ENCODE measurements around the gene CCDC7. TPM values are rescaled to one million over a fixed set of nuclear protein-coding genes. Genes with fewer than 3 reads are reported as not detected.
"Not testable (repeated sequence)": the region's sequence is repeated elsewhere in the genome, so short reads cannot be mapped to it uniquely, and the experiment has no call there.

The CCDC7 gene
- total RNA-seq, 1 experiment from 2014 or later = 1.2 TPM

- Histone ChIP-seq H3K27me3 (replicated peaks; ENCODE audit: control insufficient read depth, insufficient read depth, low read length) (no peaks in the 10 kb centered on the region), H3K9me3 (no peaks in the 10 kb centered on the region), H3K4me1 (peaks cover 12% of the 10 kb centered on the region), H3K36me3 (ENCODE audit: control insufficient read depth, insufficient read depth, low read length) (peaks cover 2% of the 10 kb centered on the region), H3K4me3 (ENCODE audit: low read depth, low read length) (no peak overlapping the region)
- ChIA-PET POLR2A (no interaction called here), CTCF (no interaction called here)
- intact Hi-C loops (cut with micrococcal nuclease; ENCODE audit: unreplicated experiment) = loop anchor here (5.0 kb wide), 1 partner anchor 102 kb away; no protein-coding TSS in a partner anchor
- Mint-ChIP-seq H3K27me3 (ENCODE audit: insufficient read depth, unreplicated experiment) (no peaks in the 10 kb centered on the region), H3K9me3 (ENCODE audit: unreplicated experiment) (no peaks in the 10 kb centered on the region), H3K4me3 (ENCODE audit: unreplicated experiment) (no peak overlapping the region), H3K27ac (ENCODE audit: unreplicated experiment) (no peak overlapping the region), H3K4me1 (ENCODE audit: low read depth, unreplicated experiment) (no peaks in the 10 kb centered on the region), H3K36me3 (ENCODE audit: insufficient read depth, unreplicated experiment) (peaks cover 72% of the 10 kb centered on the region)
- TF ChIP-seq CTCF (IDR thresholded peaks at IDR 0.05; ENCODE audit: insufficient read depth in 1 of 2, low read depth in 1 of 2, low read length in 1 of 2, severe bottlenecking in 1 of 2, unreplicated experiment in 1 of 2) = no peak
- no TSS peak for BruUV-seq (replicated peaks)
- DNase-seq = no peak
Measured at GRCh38 chr10:32905466-32905865, 459.5 kb downstream of the CCDC7 start.

GRCh38 chr10:32906595-32906994 is 460.7 kb downstream of the CCDC7 start:
- no peaks in the 10 kb centered on the region for H3K27me3 ChIP-seq (replicated peaks; ENCODE audit: control insufficient read depth, insufficient read depth, low read length)
- TF ChIP-seq CTCF (IDR thresholded peaks at IDR 0.05; ENCODE audit: insufficient read depth in 1 of 2, low read depth in 1 of 2, low read length in 1 of 2, severe bottlenecking in 1 of 2, unreplicated experiment in 1 of 2) = no peak
- Mint-ChIP-seq H3K4me3 (ENCODE audit: unreplicated experiment) (no peak overlapping the region), H3K4me1 (ENCODE audit: low read depth, unreplicated experiment) (peaks cover 3% of the 10 kb centered on the region), H3K9me3 (ENCODE audit: unreplicated experiment) (no peaks in the 10 kb centered on the region), H3K27ac (ENCODE audit: unreplicated experiment) (no peak overlapping the region), H3K36me3 (ENCODE audit: insufficient read depth, unreplicated experiment) (peaks cover 76% of the 10 kb centered on the region), H3K27me3 (ENCODE audit: insufficient read depth, unreplicated experiment) (no peaks in the 10 kb centered on the region)
- intact Hi-C loops (cut with micrococcal nuclease; ENCODE audit: unreplicated experiment) = loop anchor here (5.0 kb wide), 1 partner anchor 101 kb away; no protein-coding TSS in a partner anchor
- H3K4me3 ChIP-seq (ENCODE audit: low read depth, low read length) = no peak overlapping the region
- POLR2A ChIA-PET = interaction anchor here (0.5 kb wide), 1 partner anchor 26 kb away, joined by 3 read pairs; no protein-coding TSS in a partner anchor
- no peak for DNase-seq
- CTCF ChIA-PET = no interaction called here
- H3K9me3 ChIP-seq = no peaks in the 10 kb centered on the region
- no TSS peak for BruUV-seq (replicated peaks)
- H3K4me1 ChIP-seq = peaks cover 16% of the 10 kb centered on the region
- H3K36me3 ChIP-seq (ENCODE audit: control insufficient read depth, insufficient read depth, low read length) = peaks cover 2% of the 10 kb centered on the region

- H3K27ac Mint-ChIP-seq (ENCODE audit: unreplicated experiment) = no peak overlapping the region
- H3K4me3 Mint-ChIP-seq (ENCODE audit: unreplicated experiment) = no peak overlapping the region
- no peaks in the 10 kb centered on the region for H3K27me3 Mint-ChIP-seq (ENCODE audit: insufficient read depth, unreplicated experiment)
- intact Hi-C loops (cut with micrococcal nuclease; ENCODE audit: unreplicated experiment) = loop anchor here (5.0 kb wide), 1 partner anchor 98 kb away; no protein-coding TSS in a partner anchor
- Histone ChIP-seq H3K27me3 (replicated peaks; ENCODE audit: control insufficient read depth, insufficient read depth, low read length) (no peaks in the 10 kb centered on the region), H3K4me1 (peaks cover 16% of the 10 kb centered on the region), H3K4me3 (ENCODE audit: low read depth, low read length) (no peak overlapping the region), H3K36me3 (ENCODE audit: control insufficient read depth, insufficient read depth, low read length) (no peaks in the 10 kb centered on the region; the same call in 1 of the 2 replicates), H3K9me3 (no peaks in the 10 kb centered on the region)
- POLR2A ChIA-PET = no interaction called here
- BruUV-seq (replicated peaks) = no TSS peak
- H3K36me3 Mint-ChIP-seq (ENCODE audit: insufficient read depth, unreplicated experiment) = peaks cover 73% of the 10 kb centered on the region
- DNase-seq = no peak
- TF ChIP-seq CTCF (IDR thresholded peaks at IDR 0.05; ENCODE audit: insufficient read depth in 1 of 2, low read depth in 1 of 2, low read length in 1 of 2, severe bottlenecking in 1 of 2, unreplicated experiment in 1 of 2) = no peak
- H3K9me3 Mint-ChIP-seq (ENCODE audit: unreplicated experiment) = no peaks in the 10 kb centered on the region
- peaks cover 9% of the 10 kb centered on the region for H3K4me1 Mint-ChIP-seq (ENCODE audit: low read depth, unreplicated experiment)
- CTCF ChIA-PET = interaction anchor here (1.9 kb wide), 1 partner anchor 100 kb away, joined by 5 read pairs; no protein-coding TSS in a partner anchor
Measured at GRCh38 chr10:32909456-32909855, 463.5 kb downstream of the CCDC7 start.

GRCh38 chr10:32909970-32910369 is 464.0 kb downstream of the CCDC7 start:
- peaks cover 75% of the 10 kb centered on the region for H3K36me3 Mint-ChIP-seq (ENCODE audit: insufficient read depth, unreplicated experiment)

More at GRCh38 chr10:32909970-32910369, 464.0 kb downstream of the CCDC7 start:
- H3K4me3 Mint-ChIP-seq (ENCODE audit: unreplicated experiment); H3K9me3 Mint-ChIP-seq (ENCODE audit: unreplicated experiment); H3K4me3 ChIP-seq (ENCODE audit: low read depth, low read length); POLR2A ChIA-PET; BruUV-seq (replicated peaks); H3K36me3 ChIP-seq (ENCODE audit: control insufficient read depth, insufficient read depth, low read length); H3K27ac Mint-ChIP-seq (ENCODE audit: unreplicated experiment); H3K27me3 Mint-ChIP-seq (ENCODE audit: insufficient read depth, unreplicated experiment); H3K27me3 ChIP-seq (replicated peaks; ENCODE audit: control insufficient read depth, insufficient read depth, low read length); H3K9me3 ChIP-seq; H3K4me1 Mint-ChIP-seq (ENCODE audit: low read depth, unreplicated experiment): not testable (repeated sequence)
- DNase-seq = peak in 1 of 2 experiments; percentile 34
- CTCF ChIA-PET = interaction anchor here (1.9 kb wide), 1 partner anchor 99 kb away, joined by 5 read pairs; no protein-coding TSS in a partner anchor
- intact Hi-C loops (cut with micrococcal nuclease; ENCODE audit: unreplicated experiment) = loop anchor here (5.0 kb wide), 1 partner anchor 97 kb away; no protein-coding TSS in a partner anchor
- peaks cover 16% of the 10 kb centered on the region for H3K4me1 ChIP-seq
